H1 (cell line): ENCODE data around the gene XPO6. TPM values are rescaled to one million over a fixed set of nuclear protein-coding genes. Genes with fewer than 3 reads are reported as not detected.

ENCODE experiments used
- CHD7 ChIP-seq: fragments of 300-600 bp; sonication (generic); IDR thresholded peaks from 2 replicates; pipeline ENCODE4 v1.7.1; 2012; ENCODE audit warnings: low read length, moderate library complexity, mild to moderate bottlenecking, inconsistent platforms; ENCODE audit not compliant: insufficient replicate concordance
- RXRA ChIP-seq: IDR thresholded peaks from 2 replicates; pipeline ENCODE4 v1.6.1; 2011; ENCODE audit warnings: low read depth, mild to moderate bottlenecking, low read length, moderate library complexity; ENCODE audit not compliant: insufficient read depth
- polyA plus RNA-seq, 7 experiments: library from polyadenylated mRNA; depleted of rRNA in 3 of 7; stranded (reverse) in 5 of 7; unstranded in 2 of 7; fragments of >200 nt in 5 of 7; fragments of 200-250 nt in 2 of 7; gene quantifications; 1 replicate in 5 of 7; 2 replicates in 1 of 7; 4 replicates in 1 of 7; pipeline versions ENCODE4 v1.2.1 to v1.2.3, GENCODE V29; 2011 to 2013; ENCODE audit warnings: missing spikeins in 2 of 7, mixed read lengths in 2 of 7
- total RNA-seq: library from RNA; stranded (reverse); fragmentation: NEBNext Ultra II Directional; extraction: Animal tissue kit (Norgen Biotek cat#: 25700); gene quantifications from 2 replicates; pipeline ENCODE4 v1.2.1, GENCODE V29; 2021

The XPO6 gene
- total and polyA plus RNA-seq, 2 of the 8 experiments (the other 6 are each of a cell fraction or from before 2014, with no cell fraction given) = 152 to 254 TPM

- TF ChIP-seq CHD7 = no peak
- no peak for TF ChIP-seq RXRA
Observed at GRCh38 chr16:28068976-28069375, 142.8 kb downstream of the XPO6 start (continued).
